HEK293 (cell line): ENCODE results near the gene HPDL.

Experiments
- CTCF ChIP-seq: fragments of 450-650 bp; formaldehyde crosslinking; IDR thresholded peaks from 2 replicates; pipeline ENCODE4 v1.5.1; 2016; ENCODE audit warnings: missing biosample characterization, missing genetic modification characterization
- HOXD13 ChIP-seq: sonication (generic); formaldehyde crosslinking; IDR thresholded peaks from 2 replicates; pipeline ENCODE4 v1.8.0; 2022; ENCODE audit warnings: missing genetic modification reagents, borderline replicate concordance
- IKZF3 ChIP-seq: fragments of 450-650 bp; IDR thresholded peaks from 2 replicates; pipeline ENCODE4 v1.5.0; 2018; ENCODE audit warnings: missing biosample characterization, mild to moderate bottlenecking, missing genetic modification characterization, moderate library complexity
- REST ChIP-seq: fragments of 450-650 bp; formaldehyde crosslinking; IDR thresholded peaks from 2 replicates; pipeline ENCODE4 v1.5.1; 2016; ENCODE audit warnings: missing biosample characterization, missing genetic modification characterization
- ZBTB20 ChIP-seq: fragments of 450-650 bp; formaldehyde crosslinking; IDR thresholded peaks from 2 replicates; pipeline ENCODE4 v1.5.1; 2016; ENCODE audit warnings: missing biosample characterization, missing genetic modification characterization
- ZNF114 ChIP-seq: fragments of 450-650 bp; formaldehyde crosslinking; IDR thresholded peaks from 2 replicates; pipeline ENCODE4 v1.5.0; 2017; ENCODE audit warnings: missing biosample characterization, missing genetic modification characterization
- ZNF521 ChIP-seq: fragments of 450-650 bp; formaldehyde crosslinking; IDR thresholded peaks from 2 replicates; pipeline ENCODE4 v1.5.1; 2017; ENCODE audit warnings: missing biosample characterization, mild to moderate bottlenecking, missing genetic modification characterization
- ZNF701 ChIP-seq: fragments of 450-650 bp; formaldehyde crosslinking; IDR thresholded peaks from 2 replicates; pipeline ENCODE4 v1.5.1; 2016; ENCODE audit warnings: missing biosample characterization, missing genetic modification characterization
- ZNF792 ChIP-seq: fragments of 450-650 bp; formaldehyde crosslinking; IDR thresholded peaks from 2 replicates; pipeline ENCODE4 v1.5.1; 2016; ENCODE audit warnings: missing biosample characterization, missing genetic modification characterization
- ZSCAN16 ChIP-seq: fragments of 450-650 bp; formaldehyde crosslinking; IDR thresholded peaks from 2 replicates; pipeline ENCODE4 v1.5.1; 2016; ENCODE audit warnings: missing biosample characterization, missing genetic modification characterization

DNA sequence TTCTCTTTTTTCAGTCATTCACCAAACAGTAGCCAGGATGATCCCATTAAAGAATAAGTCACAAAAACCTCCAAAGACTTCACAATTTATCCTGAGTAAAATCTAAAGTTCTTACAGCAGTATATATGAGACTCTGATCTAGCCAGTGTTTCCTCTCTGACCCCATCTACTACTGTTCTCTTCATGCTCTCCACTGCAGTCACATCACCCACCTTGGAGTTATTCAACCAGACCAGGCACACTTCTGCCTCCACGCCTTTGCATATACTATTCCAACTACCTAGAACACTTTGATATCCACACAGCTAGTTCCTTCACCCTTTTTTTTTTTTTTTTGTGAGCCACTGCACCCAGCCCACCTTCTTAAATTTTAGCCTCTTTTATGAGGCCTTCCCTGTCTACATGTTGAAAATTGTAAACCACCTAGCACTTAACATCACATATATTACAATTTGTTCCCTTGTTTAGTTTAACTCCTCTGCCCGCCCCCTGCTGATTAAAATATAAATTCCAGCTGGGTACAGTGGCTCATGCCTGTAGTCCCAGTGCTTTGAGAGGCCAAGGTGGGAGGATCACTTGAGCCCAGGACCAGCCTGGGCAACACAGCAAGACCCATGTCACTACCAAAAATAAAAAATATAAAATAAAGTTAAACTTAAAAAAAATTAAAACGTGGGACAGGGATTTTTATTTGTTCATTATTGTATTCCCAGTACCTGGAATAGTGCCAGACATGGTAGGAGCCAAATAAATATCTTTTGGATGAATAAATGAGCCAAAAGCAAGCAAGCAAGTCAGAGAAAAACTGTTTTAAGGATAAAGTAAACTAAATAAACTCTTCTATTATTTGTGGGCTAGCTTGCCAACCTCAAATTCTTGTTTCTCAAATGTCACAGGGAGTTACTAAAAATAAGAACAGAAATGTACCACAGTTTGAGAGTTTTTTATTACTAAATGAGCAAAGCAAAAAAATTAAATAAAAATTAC lies 48.7 kb downstream of the HPDL start:
- TF ChIP-seq CTCF (tag by site-specific recombination) (no peak), IKZF3 (no peak), ZBTB20 (tag by site-specific recombination) (no peak), ZNF521 (tag by site-specific recombination) (no peak), ZNF701 (no peak), REST (tag by site-specific recombination) (no peak), ZSCAN16 (tag by site-specific recombination) (no peak), HOXD13 (CRISPR knock-in tag) (no peak), ZNF114 (no peak), ZNF792 (tag by site-specific recombination) (no peak)
